Activated CD8-positive, alpha-beta memory T cell treated with anti-CD3 and anti-CD28 coated beads, Interleukin-2, amount 50 U/mL, for 24 hours (primary cell): Measurements from ENCODE around the gene PAQR4.
A peak's percentile ranks its signal among the peaks of the same experiment; 100 is the strongest.
"Not testable (repeated sequence)": the region's sequence is repeated elsewhere in the genome, so short reads cannot be mapped to it uniquely, and the experiment has no call there.

Source experiments
- DNase-seq: peaks from one replicate; pipeline ENCODE4 v3.0.0-alpha.2; 2020; ENCODE audit errors: extremely low read depth

The PAQR4 gene

GRCh38 chr16:2968738-2969544, at the start of gene PAQR4:
TSS of gene PAQR4 (plus strand) at chr16:2969348. CDS start at chr16:2969675, 327 bp downstream.
- peak; percentile 46 for DNase-seq

- DNase-seq, result no peak
Observed at GRCh38 chr16:2919511-2920255, 49.5 kb upstream of the PAQR4 start.

- no peak for DNase-seq
Observed at GRCh38 chr16:2923481-2923880, 45.7 kb upstream of the PAQR4 start.

GRCh38 chr16:2924901-2925755, 44.0 kb upstream of the PAQR4 start:
- no peak for DNase-seq

GRCh38 chr16:2925951-2926649, 43.0 kb upstream of the PAQR4 start:
- no peak for DNase-seq

- DNase-seq, result no peak
Observed at GRCh38 chr16:2926650-2926999, 42.5 kb upstream of the PAQR4 start.

- DNase-seq, result peak; percentile 71
Observed at GRCh38 chr16:2927010-2927646, 42.0 kb upstream of the PAQR4 start.

- not testable (repeated sequence) for DNase-seq
Observed at GRCh38 chr16:2928151-2928550, 41.0 kb upstream of the PAQR4 start.

- DNase-seq, result no peak
Observed at GRCh38 chr16:2928796-2929195, 40.4 kb upstream of the PAQR4 start.

- no peak for DNase-seq
Observed at GRCh38 chr16:2929693-2930092, 39.5 kb upstream of the PAQR4 start.

- no peak for DNase-seq
Observed at GRCh38 chr16:2930236-2930635, 38.9 kb upstream of the PAQR4 start.

GRCh38 chr16:2931231-2931914, 37.8 kb upstream of the PAQR4 start:
- not testable (repeated sequence) for DNase-seq

GRCh38 chr16:2933136-2933535, 36.0 kb upstream of the PAQR4 start:
- DNase-seq, result no peak

- no peak for DNase-seq
Observed at GRCh38 chr16:2933701-2934100, 35.4 kb upstream of the PAQR4 start.

- no peak for DNase-seq
Observed at GRCh38 chr16:2934450-2934849, 34.7 kb upstream of the PAQR4 start.

GRCh38 chr16:2936436-2937011, 32.6 kb upstream of the PAQR4 start:
- DNase-seq, result no peak

GRCh38 chr16:2937170-2937569, 32.0 kb upstream of the PAQR4 start:
- no peak for DNase-seq

- no peak for DNase-seq
Observed at GRCh38 chr16:2938206-2938605, 30.9 kb upstream of the PAQR4 start.

GRCh38 chr16:2939968-2940367, 29.2 kb upstream of the PAQR4 start:
- DNase-seq, result no peak

GRCh38 chr16:2942045-2942444, 27.1 kb upstream of the PAQR4 start:
- DNase-seq, result no peak
